SK-N-SH (cell line): ENCODE results near the gene S100A2.

ENCODE experiments used
- CTCF ChIP-seq: fragments of 200-600 bp; sonication (generic); IDR thresholded peaks from 2 replicates; pipeline ENCODE4 v1.6.1; 2017; ENCODE audit warnings: antibody characterized with exemption, mild to moderate bottlenecking, moderate library complexity
- ELF1 ChIP-seq: IDR thresholded peaks from 2 replicates; pipeline ENCODE4 v1.4.0; 2012
- GABPA ChIP-seq: IDR thresholded peaks from 2 replicates; pipeline ENCODE4 v1.4.0; 2012; ENCODE audit warnings: low read depth, mild to moderate bottlenecking
- JUND ChIP-seq: IDR thresholded peaks from 2 replicates; pipeline ENCODE4 v1.4.0; 2012
- MAX ChIP-seq: IDR thresholded peaks from 2 replicates; pipeline ENCODE4 v1.4.0; 2012; ENCODE audit warnings: low read depth
- MEF2A ChIP-seq: IDR thresholded peaks from 2 replicates; pipeline ENCODE4 v1.4.0; 2012; ENCODE audit warnings: low read depth, borderline replicate concordance
- NRF1 ChIP-seq: IDR thresholded peaks from 2 replicates; pipeline ENCODE4 v1.6.1; 2012; ENCODE audit warnings: low read depth, mild to moderate bottlenecking, low read length
- POLR2AphosphoS5 ChIP-seq: IDR thresholded peaks from 2 replicates; pipeline ENCODE4 v1.6.1; 2012; ENCODE audit warnings: low read depth, low read length
- RFX5 ChIP-seq: IDR thresholded peaks from 2 replicates; pipeline ENCODE4 v1.6.1; 2012; ENCODE audit warnings: mild to moderate bottlenecking, improper control_type of control experiment, low read length
- SIN3A ChIP-seq: IDR thresholded peaks from 2 replicates; pipeline ENCODE4 v1.6.1; 2012; ENCODE audit warnings: low read depth, mild to moderate bottlenecking, low read length, moderate library complexity, borderline replicate concordance
- TAF1 ChIP-seq: IDR thresholded peaks from 2 replicates; pipeline ENCODE4 v1.6.1; 2012; ENCODE audit warnings: low read depth, mild to moderate bottlenecking, low read length, moderate library complexity, borderline replicate concordance
- USF1 ChIP-seq: IDR thresholded peaks from 2 replicates; pipeline ENCODE4 v1.4.0; 2012; ENCODE audit warnings: low read depth, borderline replicate concordance
- USF2 ChIP-seq: fragments of 150-350 bp; IDR thresholded peaks from 2 replicates; pipeline ENCODE4 v1.6.1; 2017; ENCODE audit warnings: antibody characterized with exemption, low read length, low read depth, borderline replicate concordance
- ZBTB33 ChIP-seq: IDR thresholded peaks from 2 replicates; pipeline ENCODE4 v1.4.0; 2012; ENCODE audit warnings: low read depth, borderline replicate concordance

DNA sequence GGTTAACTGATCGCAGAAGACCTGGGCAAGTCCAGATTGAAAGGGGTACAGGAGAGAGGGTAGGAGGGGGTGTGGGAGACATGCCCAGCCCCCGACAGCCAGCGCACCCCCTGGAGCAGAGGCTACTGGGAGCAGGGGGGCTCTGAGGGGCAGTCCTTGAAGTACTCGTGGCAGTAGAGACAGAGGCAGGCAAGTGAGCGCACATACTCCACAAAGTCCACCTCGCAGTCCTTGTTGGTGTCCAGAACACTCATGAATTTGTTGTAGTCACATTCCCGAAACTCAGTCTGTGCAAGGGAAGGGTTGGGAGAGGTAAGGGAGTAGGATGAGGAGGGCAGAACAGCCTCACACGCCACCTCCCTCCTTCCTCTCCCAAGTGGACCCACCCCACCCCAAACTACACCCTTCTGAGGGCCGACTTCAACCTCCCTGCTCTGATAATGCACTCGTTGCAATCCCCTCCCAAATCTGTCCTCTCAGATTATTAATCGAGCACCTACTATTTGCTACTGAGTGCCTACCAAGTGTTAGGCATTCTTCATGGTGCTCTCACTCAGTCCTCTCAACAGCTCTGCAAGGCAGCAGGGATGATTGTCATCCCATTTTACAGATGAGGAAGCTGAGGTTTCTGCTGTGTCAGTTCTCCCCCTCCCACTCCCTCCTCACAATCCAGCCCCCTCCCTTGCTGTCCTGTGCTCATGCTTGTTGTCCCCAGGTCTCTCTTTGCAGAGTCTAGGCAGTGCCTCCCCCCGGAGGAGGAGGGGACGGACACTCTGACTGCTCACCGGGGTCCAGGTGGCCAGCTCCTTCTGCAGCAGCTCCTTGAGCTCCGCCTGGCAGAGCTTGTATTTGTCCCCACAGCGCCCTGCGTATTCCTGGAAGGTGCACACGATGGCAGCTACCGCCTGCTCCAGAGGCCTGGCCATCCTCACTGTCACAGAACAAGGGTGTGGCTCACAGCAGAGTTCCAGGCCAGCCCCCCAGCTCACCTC is 17.8 kb downstream of the S100A2 start:
- no peak for TF ChIP-seq CTCF
- TF ChIP-seq ZBTB33: no peak
- TF ChIP-seq GABPA: no peak
- TF ChIP-seq USF2: no peak
- no peak for TF ChIP-seq TAF1
- no peak for TF ChIP-seq POLR2AphosphoS5
- no peak for TF ChIP-seq NRF1
- TF ChIP-seq USF1: no peak
- TF ChIP-seq ELF1: no peak
- no peak for TF ChIP-seq RFX5
- no peak for TF ChIP-seq MAX
- no peak for TF ChIP-seq SIN3A
- no peak for TF ChIP-seq JUND
- no peak for TF ChIP-seq MEF2A
